ENCODE data around the gene BACE1-AS.

GRCh38 chr11:117278347-117278746 is 12.8 kb upstream of the BACE1-AS start:
- TF ChIP-seq, protein P1, sequence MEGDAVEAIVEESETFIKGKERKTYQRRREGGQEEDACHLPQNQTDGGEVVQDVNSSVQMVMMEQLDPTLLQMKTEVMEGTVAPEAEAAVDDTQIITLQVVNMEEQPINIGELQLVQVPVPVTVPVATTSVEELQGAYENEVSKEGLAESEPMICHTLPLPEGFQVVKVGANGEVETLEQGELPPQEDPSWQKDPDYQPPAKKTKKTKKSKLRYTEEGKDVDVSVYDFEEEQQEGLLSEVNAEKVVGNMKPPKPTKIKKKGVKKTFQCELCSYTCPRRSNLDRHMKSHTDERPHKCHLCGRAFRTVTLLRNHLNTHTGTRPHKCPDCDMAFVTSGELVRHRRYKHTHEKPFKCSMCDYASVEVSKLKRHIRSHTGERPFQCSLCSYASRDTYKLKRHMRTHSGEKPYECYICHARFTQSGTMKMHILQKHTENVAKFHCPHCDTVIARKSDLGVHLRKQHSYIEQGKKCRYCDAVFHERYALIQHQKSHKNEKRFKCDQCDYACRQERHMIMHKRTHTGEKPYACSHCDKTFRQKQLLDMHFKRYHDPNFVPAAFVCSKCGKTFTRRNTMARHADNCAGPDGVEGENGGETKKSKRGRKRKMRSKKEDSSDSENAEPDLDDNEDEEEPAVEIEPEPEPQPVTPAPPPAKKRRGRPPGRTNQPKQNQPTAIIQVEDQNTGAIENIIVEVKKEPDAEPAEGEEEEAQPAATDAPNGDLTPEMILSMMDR (conservative IDR thresholded peaks at IDR 0.05; ENCODE audit: low read length): no peak
- TF ChIP-seq EZH2phosphoT487 (IDR thresholded peaks at IDR 0.05; ENCODE audit: borderline replicate concordance, low read depth, low read length): no peak
